22Rv1 (cell line): ENCODE results near the gene SLA2.

Source experiments
- ZFX ChIP-seq: fragments of 450-650 bp; IDR thresholded peaks from 2 replicates; pipeline ENCODE4 v1.6.1; 2017; ENCODE audit warnings: antibody characterized with exemption, borderline replicate concordance
- TF ChIP-seq, protein P1 (sequence below): fragments of 450-650 bp; IDR thresholded peaks from 2 replicates; pipeline ENCODE4 v1.5.1; 2017; ENCODE audit warnings: mild to moderate bottlenecking

DNA sequence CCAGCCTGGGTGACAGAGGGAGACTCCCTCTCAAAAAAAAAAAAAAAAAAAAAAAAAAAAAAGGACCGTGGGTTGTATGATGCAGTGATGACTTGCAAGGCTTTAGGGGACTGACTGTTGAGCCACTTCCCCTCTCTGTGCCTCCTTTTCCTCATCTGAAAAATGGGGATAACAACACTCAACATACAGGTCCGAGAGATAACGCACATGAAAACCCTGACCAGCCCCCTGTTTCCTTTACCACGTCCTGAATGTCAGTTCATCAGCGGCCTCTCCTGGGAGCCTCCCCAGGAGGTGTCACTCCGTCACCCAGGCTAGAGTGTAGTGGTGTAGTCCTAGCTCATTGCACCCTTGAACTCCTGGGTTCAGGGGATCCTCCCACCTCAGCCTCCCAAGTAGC is 3.9 kb downstream of the SLA2 start:
- TF ChIP-seq, protein P1, sequence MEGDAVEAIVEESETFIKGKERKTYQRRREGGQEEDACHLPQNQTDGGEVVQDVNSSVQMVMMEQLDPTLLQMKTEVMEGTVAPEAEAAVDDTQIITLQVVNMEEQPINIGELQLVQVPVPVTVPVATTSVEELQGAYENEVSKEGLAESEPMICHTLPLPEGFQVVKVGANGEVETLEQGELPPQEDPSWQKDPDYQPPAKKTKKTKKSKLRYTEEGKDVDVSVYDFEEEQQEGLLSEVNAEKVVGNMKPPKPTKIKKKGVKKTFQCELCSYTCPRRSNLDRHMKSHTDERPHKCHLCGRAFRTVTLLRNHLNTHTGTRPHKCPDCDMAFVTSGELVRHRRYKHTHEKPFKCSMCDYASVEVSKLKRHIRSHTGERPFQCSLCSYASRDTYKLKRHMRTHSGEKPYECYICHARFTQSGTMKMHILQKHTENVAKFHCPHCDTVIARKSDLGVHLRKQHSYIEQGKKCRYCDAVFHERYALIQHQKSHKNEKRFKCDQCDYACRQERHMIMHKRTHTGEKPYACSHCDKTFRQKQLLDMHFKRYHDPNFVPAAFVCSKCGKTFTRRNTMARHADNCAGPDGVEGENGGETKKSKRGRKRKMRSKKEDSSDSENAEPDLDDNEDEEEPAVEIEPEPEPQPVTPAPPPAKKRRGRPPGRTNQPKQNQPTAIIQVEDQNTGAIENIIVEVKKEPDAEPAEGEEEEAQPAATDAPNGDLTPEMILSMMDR: no peak
- TF ChIP-seq ZFX: no peak
